Activated CD8-positive, alpha-beta memory T cell treated with anti-CD3 and anti-CD28 coated beads, Interleukin-2, amount 50 U/mL, for 1 hour (primary cell): Measurements from ENCODE around the gene CSKMT.
"Not testable (repeated sequence)": the region's sequence is repeated elsewhere in the genome, so short reads cannot be mapped to it uniquely, and the experiment has no call there.

ENCODE experiments used
- DNase-seq: peaks from one replicate; pipeline ENCODE4 v3.0.0-alpha.2; 2020; ENCODE audit errors: extremely low read depth

Gene CSKMT, protein sequence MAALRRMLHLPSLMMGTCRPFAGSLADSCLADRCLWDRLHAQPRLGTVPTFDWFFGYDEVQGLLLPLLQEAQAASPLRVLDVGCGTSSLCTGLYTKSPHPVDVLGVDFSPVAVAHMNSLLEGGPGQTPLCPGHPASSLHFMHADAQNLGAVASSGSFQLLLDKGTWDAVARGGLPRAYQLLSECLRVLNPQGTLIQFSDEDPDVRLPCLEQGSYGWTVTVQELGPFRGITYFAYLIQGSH

DNA sequence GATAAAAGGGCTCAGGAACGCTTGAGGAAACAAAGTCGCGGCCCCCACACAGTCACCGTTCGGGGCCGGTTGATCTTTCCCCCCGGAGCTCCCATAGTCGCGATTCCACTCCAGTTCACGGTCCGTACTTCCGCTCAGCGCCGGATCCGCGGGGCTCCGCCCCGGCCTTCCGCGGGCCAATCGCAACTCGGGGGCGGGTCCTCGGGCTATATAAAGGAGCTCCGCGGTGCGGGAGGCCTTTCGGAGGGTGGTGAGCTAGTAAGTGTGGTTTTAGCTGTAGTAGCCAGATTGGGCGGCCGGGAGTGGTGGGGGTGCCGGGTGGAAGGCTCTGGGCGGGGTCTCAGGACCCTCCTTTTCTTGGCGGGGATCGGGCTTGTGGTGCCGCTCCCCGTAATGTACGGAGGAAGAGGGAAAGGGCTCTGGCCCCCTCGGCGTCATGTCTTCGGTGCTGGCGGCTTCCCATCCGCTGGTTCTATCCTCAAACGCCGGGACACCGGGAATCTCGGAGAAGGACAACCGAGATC lies at the start of gene CSKMT, which contains the start of gene C11orf98:
Gene CSKMT, plus strand, starts transcription at position 238 of the 524 bp plus-strand sequence. CDS start 568 bp downstream, outside the sequence.
Gene C11orf98, minus strand, starts transcription at position 136 of the 524 bp plus-strand sequence. Its CDS starts 41 bp downstream, at position 95.
- DNase-seq = peak; percentile 87

DNA sequence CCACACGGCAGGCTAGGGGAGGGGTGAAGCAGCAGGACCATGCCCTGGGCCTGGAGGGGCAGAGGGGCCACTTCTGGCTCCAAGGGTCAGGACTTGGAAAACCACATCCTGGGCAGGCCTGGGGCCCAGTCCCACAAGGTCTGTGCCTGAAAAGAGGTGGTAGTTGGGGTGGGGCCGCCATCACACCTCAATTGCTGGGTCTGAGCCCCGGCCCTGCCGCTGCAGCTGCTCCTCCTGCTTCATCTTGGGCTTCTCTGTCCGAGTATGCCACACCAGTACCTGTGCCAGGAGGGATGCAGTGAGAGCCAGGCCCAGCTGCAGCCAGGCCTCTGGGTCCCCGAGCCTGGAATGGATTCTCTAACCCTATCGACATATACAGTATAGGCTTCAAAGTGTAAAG lies 49.6 kb upstream of the CSKMT start:
- DNase-seq = no peak

- not testable (repeated sequence) for DNase-seq
These were observed 48.2 kb upstream of the CSKMT start for GRCh38 chr11:62616957-62617356.

- DNase-seq = no peak
These were observed 44.0 kb upstream of the CSKMT start for GRCh38 chr11:62621027-62621566.

DNA sequence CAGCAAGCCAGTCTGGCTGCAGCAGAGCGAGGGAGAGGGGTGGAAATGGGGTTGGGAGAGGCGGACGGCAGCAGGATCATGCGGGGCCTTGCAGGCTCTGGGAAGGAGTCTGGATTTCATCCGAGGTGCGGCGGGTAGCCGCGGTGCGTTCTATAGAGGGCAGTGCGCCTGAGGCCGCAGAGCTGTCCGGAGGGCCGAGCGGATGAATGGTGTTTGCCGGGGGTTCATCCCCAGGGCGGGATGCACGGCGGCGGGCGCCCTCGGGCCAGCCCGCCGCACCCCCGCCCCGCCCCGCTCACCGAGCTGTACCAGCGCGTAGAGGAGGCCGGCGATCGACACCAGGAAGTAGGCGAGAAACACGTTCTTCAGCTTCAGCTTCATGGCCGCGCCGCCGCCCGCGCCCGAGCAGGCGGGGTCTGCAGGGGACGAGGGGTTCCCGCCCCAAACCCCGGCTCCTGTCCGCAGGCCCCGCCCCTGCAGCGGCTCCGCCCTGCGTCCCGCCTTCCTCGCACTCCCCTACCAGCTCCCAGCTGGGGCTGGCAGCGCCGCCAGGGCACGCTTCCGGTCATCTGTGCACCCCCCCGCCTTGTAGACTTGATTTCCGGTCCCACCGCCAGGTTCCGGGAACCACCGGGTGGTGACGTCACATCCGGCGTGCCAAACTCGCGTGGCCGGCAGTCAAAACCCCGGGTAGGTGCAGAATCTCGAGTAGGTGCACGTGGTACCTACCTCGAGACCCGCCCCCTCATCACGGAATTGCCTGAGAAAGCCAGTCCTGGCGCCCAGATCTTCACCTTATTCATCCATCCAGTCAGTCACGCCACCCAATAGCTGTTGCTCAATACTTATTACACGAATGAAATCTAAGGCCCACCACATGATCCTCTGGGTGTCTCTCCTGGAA lies 43.3 kb upstream of the CSKMT start, which contains the start of gene B3GAT3:
Gene B3GAT3, minus strand, starts transcription at position 420 of the 904 bp plus-strand sequence. Its CDS starts 39 bp downstream, at position 381.
- peak; percentile 95 for DNase-seq

- DNase-seq = no peak
These were observed 42.5 kb upstream of the CSKMT start for GRCh38 chr11:62622476-62623089.

- DNase-seq = no peak
These were observed 37.4 kb upstream of the CSKMT start for GRCh38 chr11:62627713-62628112.

DNA sequence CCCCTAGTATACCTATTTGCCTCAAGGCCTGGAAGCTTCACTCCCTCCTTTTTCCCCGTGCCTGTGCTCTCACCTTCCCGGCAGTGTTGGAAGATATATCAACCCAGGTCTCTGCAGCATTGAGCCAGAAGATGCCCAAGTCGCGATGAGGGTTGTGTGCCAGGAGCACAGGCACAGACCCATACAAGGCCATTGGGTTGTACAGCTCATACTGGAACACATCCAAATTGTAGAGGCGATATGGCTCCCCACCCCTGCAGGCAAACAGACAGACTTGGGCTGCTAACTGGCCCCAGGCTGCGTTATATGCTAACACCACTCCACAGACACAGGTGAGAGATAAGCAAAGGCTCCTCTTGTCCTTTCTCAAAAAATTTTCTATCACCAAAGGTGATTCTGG lies 32.6 kb upstream of the CSKMT start:
- DNase-seq = no peak

GRCh38 chr11:62644220-62644619 lies 20.9 kb upstream of the CSKMT start:
- DNase-seq = no peak

GRCh38 chr11:62645671-62645945 lies 19.5 kb upstream of the CSKMT start:
- no peak for DNase-seq

GRCh38 chr11:62645946-62646824 lies 18.9 kb upstream of the CSKMT start, which contains the start of gene GANAB:
Gene GANAB (minus strand): TSS chr11:62646613. CDS start chr11:62646599, 14 bp downstream.
- DNase-seq = peak; percentile 97

- DNase-seq = no peak
These were observed 18.1 kb upstream of the CSKMT start for GRCh38 chr11:62646825-62647608.

DNA sequence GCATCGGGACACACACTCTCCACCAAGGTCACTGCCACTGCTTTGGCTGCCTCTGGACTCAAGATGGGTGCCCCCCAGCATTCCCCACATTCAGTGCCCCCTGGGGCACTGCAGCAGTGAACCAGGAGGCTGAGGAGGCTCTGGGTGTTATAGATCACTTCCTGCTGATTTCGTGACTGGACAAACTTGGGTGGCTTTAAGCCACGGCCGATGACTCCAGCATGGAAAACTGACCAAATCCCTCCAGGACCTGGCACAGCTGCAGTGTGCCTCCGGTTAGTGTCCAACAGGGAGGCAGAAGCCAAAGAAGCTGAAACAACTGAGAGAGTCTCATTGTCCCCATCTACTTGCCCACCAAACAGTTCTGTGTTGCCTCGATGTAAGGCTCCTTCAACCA lies 17.5 kb upstream of the CSKMT start:
- DNase-seq = no peak

DNA sequence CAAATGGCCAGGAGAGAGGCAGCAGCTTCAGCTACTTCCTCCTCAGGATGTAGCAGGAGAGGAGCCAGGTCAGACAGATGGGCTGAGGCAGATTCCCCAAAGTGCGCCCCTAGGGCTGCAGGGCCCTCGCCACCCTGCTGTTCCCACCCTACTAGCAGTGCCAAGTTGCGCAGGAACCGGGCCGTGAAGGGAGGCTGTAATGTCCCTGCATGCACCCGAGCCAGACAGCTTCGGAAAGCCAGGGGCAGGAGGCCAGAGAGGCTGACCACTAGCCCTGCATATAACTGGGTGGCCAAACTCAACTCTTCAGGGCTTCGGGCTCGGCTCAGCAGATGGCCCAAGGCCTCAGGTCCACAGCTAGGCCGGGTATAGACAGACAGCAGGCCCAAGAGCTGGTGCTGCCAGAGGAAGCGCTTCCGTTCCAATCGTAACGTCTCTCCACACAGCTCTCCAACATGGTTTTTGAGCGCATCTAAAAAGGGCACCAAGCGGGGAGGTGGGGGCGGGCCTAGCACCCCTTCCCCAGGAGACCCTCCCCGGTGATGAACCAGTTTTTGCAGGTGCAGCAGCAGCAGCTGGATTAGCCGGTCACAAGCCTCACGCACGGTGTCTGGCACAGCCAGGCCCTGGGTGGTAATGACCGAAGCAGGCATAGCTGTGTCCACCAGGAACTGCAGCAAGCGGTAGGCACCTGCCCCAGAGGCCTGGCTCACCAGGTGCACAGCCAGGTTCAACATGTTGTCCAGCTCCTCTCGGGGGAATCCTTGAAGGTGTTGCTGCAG lies 16.7 kb upstream of the CSKMT start:
- DNase-seq = no peak

DNA sequence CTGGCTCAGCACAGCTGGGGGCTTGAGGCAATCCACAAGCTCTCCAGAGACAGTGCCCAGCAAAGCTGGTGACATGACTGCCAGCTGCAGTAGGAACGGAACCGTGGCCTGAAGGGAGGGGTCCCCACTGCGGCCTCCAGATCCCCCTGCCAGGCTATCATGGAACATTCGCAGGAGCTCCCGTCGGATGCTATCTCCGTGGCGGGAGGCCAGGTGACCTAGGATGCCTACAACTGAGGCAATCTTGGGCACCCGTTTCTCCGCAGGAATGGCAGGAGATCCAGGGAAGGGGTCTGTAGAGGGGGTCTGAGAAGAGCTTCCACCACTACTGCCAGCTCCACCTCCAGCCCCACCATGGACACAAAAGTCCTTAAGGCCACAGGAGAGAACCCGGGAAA lies 16.1 kb upstream of the CSKMT start:
- DNase-seq = no peak

DNA sequence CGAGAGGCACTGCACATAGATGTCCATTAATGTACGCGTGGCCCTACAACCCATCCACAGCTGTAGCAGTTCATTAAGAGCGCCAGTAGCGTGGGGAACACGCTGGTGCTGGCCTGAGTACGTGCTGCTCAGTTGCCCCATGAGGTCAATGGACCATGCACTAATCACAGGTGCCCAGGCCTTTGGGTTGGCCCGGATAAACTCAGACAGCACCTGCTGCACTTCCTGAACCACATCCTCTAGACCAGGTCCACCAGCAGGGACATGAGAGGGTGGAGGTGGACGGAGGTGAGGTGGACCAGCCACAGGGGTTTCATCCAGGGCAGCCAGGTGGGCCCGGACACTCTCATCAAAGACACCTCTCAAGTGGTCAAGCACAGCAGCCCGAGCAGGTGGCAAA lies 15.6 kb upstream of the CSKMT start:
- DNase-seq = no peak

DNA sequence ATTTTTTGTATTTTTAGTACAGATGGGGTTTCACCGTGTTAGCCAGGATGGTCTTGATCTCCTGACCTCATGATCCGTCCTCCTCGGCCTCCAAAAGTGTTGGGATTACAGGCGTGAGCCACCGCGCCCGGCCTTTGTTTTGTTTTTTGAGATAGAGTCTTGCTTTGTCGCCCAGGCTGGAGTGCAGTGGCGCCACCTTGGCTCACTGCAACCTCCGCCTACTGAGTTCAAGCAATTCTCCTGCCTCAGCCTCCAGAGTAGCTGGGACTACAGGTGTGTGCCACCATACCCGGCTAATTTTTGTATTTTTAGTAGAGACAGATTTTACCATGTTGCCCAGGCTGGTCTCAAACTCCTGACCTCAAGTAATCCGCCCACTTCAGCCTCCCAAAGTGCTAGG lies 14.8 kb upstream of the CSKMT start:
- not testable (repeated sequence) for DNase-seq

DNA sequence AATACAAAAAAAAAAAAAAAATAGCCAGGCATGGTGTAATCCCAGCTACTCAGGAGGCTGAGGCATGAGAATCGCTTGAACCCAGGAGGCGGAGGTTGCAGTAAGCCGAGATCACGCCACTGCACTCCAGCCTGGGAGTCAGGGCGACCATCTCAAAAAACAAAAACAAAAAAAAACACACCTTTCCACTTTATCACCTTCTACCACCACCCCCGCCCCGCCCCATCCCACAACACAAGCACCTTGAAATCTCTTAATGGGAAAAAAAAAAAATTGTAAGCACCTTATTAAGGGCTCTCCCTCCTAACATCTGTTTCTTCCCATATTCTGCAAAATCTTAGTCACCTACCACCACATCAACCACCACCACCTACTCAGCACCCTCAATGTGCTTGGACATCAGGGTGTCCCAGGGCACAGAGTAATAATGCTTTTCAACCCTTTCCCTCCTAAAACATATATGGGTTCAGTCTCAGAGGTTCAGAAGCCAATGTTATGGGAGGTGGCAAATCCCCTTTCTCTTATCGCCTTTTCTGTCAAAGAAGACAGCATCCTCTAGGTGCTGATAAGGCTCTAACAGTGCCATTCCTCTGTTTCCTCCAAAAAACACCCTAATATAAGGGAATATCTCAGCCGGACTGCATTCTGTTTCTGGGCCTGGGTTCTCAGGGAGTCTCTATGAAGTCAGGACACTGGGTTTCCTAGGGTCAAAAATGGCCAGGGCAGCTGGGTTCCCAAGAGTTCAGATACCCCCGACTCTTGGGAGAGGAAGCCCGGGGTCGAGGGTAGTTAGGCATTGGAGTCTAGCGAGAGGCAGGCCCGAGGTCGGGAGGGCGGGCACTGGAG lies 12.7 kb upstream of the CSKMT start:
- no peak for DNase-seq
